Neuronal stem cell (in vitro differentiated cells): Measurements from ENCODE around the gene KHDC1L.

Experiments used
- DNase-seq: peaks from one replicate; pipeline ENCODE4 v3.0.0-alpha.2; 2013; ENCODE audit warnings: low spot score
- H2AFZ ChIP-seq: one replicate; pipeline ENCODE4 v1.6.1; 2013; ENCODE audit warnings: mild to moderate bottlenecking, low read length, inconsistent platforms
- H2AK5ac ChIP-seq: 2 replicates; pipeline ENCODE4 v1.6.1; 2013; ENCODE audit warnings: low read depth, mild to moderate bottlenecking, inconsistent platforms, low read length, moderate library complexity, mixed read lengths
- H2BK120ac ChIP-seq: 2 replicates; pipeline ENCODE4 v1.6.1; 2013; ENCODE audit warnings: low read depth, mild to moderate bottlenecking, inconsistent platforms, low read length, moderate library complexity, mixed read lengths
- H2BK12ac ChIP-seq: one replicate; pipeline ENCODE4 v1.6.1; 2013; ENCODE audit warnings: low read length, inconsistent platforms
- H2BK15ac ChIP-seq: 2 replicates; pipeline ENCODE4 v1.6.1; 2013; ENCODE audit warnings: mild to moderate bottlenecking, low read length, inconsistent platforms, mixed read lengths
- H2BK5ac ChIP-seq: one replicate; pipeline ENCODE4 v1.6.1; 2013; ENCODE audit warnings: inconsistent platforms, mild to moderate bottlenecking, low read length, moderate library complexity
- H3K14ac ChIP-seq: one replicate; pipeline ENCODE4 v1.6.1; 2013; ENCODE audit warnings: low read length, inconsistent platforms
- H3K18ac ChIP-seq: 2 replicates; pipeline ENCODE4 v1.6.1; 2013; ENCODE audit warnings: low read length, inconsistent platforms
- H3K23ac ChIP-seq: 2 replicates; pipeline ENCODE4 v1.6.1; 2013; ENCODE audit warnings: low read depth, mild to moderate bottlenecking, mixed read lengths, low read length, inconsistent platforms; ENCODE audit not compliant: poor library complexity
- H3K27ac ChIP-seq: replicated peaks from 3 replicates; pipeline ENCODE4 v1.5.1; 2013; ENCODE audit warnings: low read length, inconsistent platforms
- H3K27me3 ChIP-seq, 3 experiments: 2 replicates each; pipeline ENCODE4 v1.6.1; 2013; ENCODE audit warnings: low read length in 3 of 3, mild to moderate bottlenecking in 2 of 3, inconsistent platforms in 1 of 3, low read depth in 1 of 3, mixed read lengths in 1 of 3, moderate library complexity in 1 of 3; ENCODE audit not compliant: control insufficient read depth in 3 of 3, insufficient read depth in 3 of 3
- H3K36me3 ChIP-seq, 2 donors: replicated peaks in 1 of 2; 2 replicates each; pipeline ENCODE4 v1.6.1; 2013; ENCODE audit warnings: low read length in 2 of 2; ENCODE audit not compliant: control insufficient read depth in 2 of 2, insufficient read depth in 2 of 2
- H3K4ac ChIP-seq: 2 replicates; pipeline ENCODE4 v1.6.1; 2013; ENCODE audit warnings: inconsistent platforms, mild to moderate bottlenecking, low read length, moderate library complexity
- H3K4me1 ChIP-seq, 2 donors: 1 replicate in 1 of 2; 2 replicates in 1 of 2; pipeline ENCODE4 v1.6.1; 2013; ENCODE audit warnings: low read length in 2 of 2, low read depth in 1 of 2; ENCODE audit not compliant: control insufficient read depth in 2 of 2, insufficient read depth in 1 of 2
- H3K4me2 ChIP-seq: one replicate; pipeline ENCODE4 v1.6.1; 2013; ENCODE audit warnings: mild to moderate bottlenecking, low read length, inconsistent platforms; ENCODE audit not compliant: insufficient read depth, poor library complexity, severe bottlenecking
- H3K4me3 ChIP-seq, 2 donors: 2 replicates each; pipeline ENCODE4 v1.5.1; 2013; ENCODE audit warnings: low read length in 2 of 2, mild to moderate bottlenecking in 2 of 2, inconsistent platforms in 1 of 2, moderate library complexity in 1 of 2
- H3K79me1 ChIP-seq: one replicate; pipeline ENCODE4 v1.6.1; 2013; ENCODE audit warnings: low read depth, mild to moderate bottlenecking, inconsistent platforms, low read length, moderate library complexity
- H3K9ac ChIP-seq: one replicate; pipeline ENCODE4 v1.6.1; 2013; ENCODE audit warnings: mild to moderate bottlenecking, low read depth, low read length, inconsistent platforms; ENCODE audit not compliant: poor library complexity
- H3K9me3 ChIP-seq, 2 donors: replicated peaks in 1 of 2; 2 replicates each; pipeline versions ENCODE3 to v1.6.1; 2013; ENCODE audit warnings: low read length in 2 of 2, mild to moderate bottlenecking in 2 of 2, inconsistent platforms in 1 of 2, low read depth in 1 of 2, mixed read lengths in 1 of 2, moderate library complexity in 1 of 2; ENCODE audit not compliant: control insufficient read depth in 2 of 2, insufficient read depth in 1 of 2
- H4K8ac ChIP-seq: one replicate; pipeline ENCODE4 v1.6.1; 2013; ENCODE audit warnings: low read depth, mild to moderate bottlenecking, inconsistent platforms, low read length, moderate library complexity
- H4K91ac ChIP-seq: one replicate; pipeline ENCODE4 v1.6.1; 2013; ENCODE audit warnings: low read length, low read depth, mild to moderate bottlenecking, inconsistent platforms; ENCODE audit not compliant: poor library complexity
- WGBS, 2 donors: extraction: QIAGEN DNeasy Blood & Tissue Kit; methylation state at CpG; one replicate each; pipeline ENCODE4 v1.1.7; 2013; ENCODE audit warnings: missing lambda C conversion rate in 2 of 2, mixed read lengths in 1 of 2; ENCODE audit not compliant: insufficient read length in 2 of 2, insufficient replicate concordance in 1 of 2; ENCODE audit errors: extremely low coverage in 2 of 2; 5-methylcytosine and 5-hydroxymethylcytosine counted together

Gene KHDC1L

GRCh38 chr6:73177221-73177944 lies 47.9 kb downstream of the KHDC1L start:
- no peaks in the 10 kb centered on the region for H3K27me3 ChIP-seq
- H2AK5ac ChIP-seq, result no peak overlapping the region
- no peaks in the 10 kb centered on the region for H3K79me1 ChIP-seq
- H2BK120ac ChIP-seq, result no peak overlapping the region
- no peak overlapping the region for H3K4me3 ChIP-seq
- DNase-seq, result no peak
- H3K9me3 ChIP-seq, result no peaks in the 10 kb centered on the region
- H3K14ac ChIP-seq, result no peak overlapping the region
- no peak overlapping the region for H3K9ac ChIP-seq
- no peak overlapping the region for H2AFZ ChIP-seq
- H3K18ac ChIP-seq, result no peak overlapping the region
- H3K27ac ChIP-seq, result no peak overlapping the region
- H3K4me1 ChIP-seq, result no peaks in the 10 kb centered on the region
- H2BK5ac ChIP-seq, result no peak overlapping the region
- no peak overlapping the region for H4K8ac ChIP-seq
- no peak overlapping the region for H4K91ac ChIP-seq
- H2BK15ac ChIP-seq, result no peak overlapping the region
- H3K36me3 ChIP-seq, result no peaks in the 10 kb centered on the region
- H3K23ac ChIP-seq, result no peak overlapping the region
- H2BK12ac ChIP-seq, result no peak overlapping the region
- H3K4ac ChIP-seq, result no peak overlapping the region
- H3K4me2 ChIP-seq, result no peak overlapping the region
- no CpG with 5 or more reads among the region's 5 CpGs for WGBS, 2 donors

GRCh38 chr6:73176057-73176456 lies 49.2 kb downstream of the KHDC1L start:
- no peak for DNase-seq
- no peaks in the 10 kb centered on the region for H3K27me3 ChIP-seq
- H2BK5ac ChIP-seq, result no peak overlapping the region
- no peak overlapping the region for H2BK120ac ChIP-seq
- H3K4me2 ChIP-seq, result no peak overlapping the region
- no peak overlapping the region for H2AFZ ChIP-seq
- no peaks in the 10 kb centered on the region for H3K36me3 ChIP-seq
- no peaks in the 10 kb centered on the region for H3K4me1 ChIP-seq
- no peak overlapping the region for H3K23ac ChIP-seq
- H2BK15ac ChIP-seq, result no peak overlapping the region
- H2BK12ac ChIP-seq, result no peak overlapping the region
- H3K4me3 ChIP-seq, result no peak overlapping the region
- no peak overlapping the region for H3K14ac ChIP-seq
- no peaks in the 10 kb centered on the region for H3K9me3 ChIP-seq
- H4K8ac ChIP-seq, result no peak overlapping the region
- no peak overlapping the region for H3K9ac ChIP-seq
- H3K79me1 ChIP-seq, result no peaks in the 10 kb centered on the region
- H3K4ac ChIP-seq, result no peak overlapping the region
- no peak overlapping the region for H3K18ac ChIP-seq
- no CpG with 5 or more reads among the region's 6 CpGs for WGBS, 2 donors
- H2AK5ac ChIP-seq, result no peak overlapping the region
- no peak overlapping the region for H4K91ac ChIP-seq
- no peak overlapping the region for H3K27ac ChIP-seq

- no peak for DNase-seq
- Histone ChIP-seq H2AFZ (no peak overlapping the region), H3K9me3 (no peaks in the 10 kb centered on the region), H3K23ac (no peak overlapping the region), H3K79me1 (no peaks in the 10 kb centered on the region), H3K18ac (no peak overlapping the region), H3K27me3 (no peaks in the 10 kb centered on the region), H3K4ac (no peak overlapping the region), H2BK5ac (no peak overlapping the region), H3K4me2 (no peak overlapping the region), H3K27ac (no peak overlapping the region), H4K91ac (no peak overlapping the region), H2BK15ac (no peak overlapping the region), H3K4me1 (no peaks in the 10 kb centered on the region), H3K4me3 (no peak overlapping the region), H2BK120ac (no peak overlapping the region), H3K36me3 (no peaks in the 10 kb centered on the region), H3K14ac (no peak overlapping the region), H3K9ac (no peak overlapping the region), H2AK5ac (no peak overlapping the region), H4K8ac (no peak overlapping the region), H2BK12ac (no peak overlapping the region)
- WGBS, 2 donors, result no CpG with 5 or more reads among the region's 4 CpGs
Measured at GRCh38 chr6:73174646-73175045, 50.6 kb downstream of the KHDC1L start.
